ENCODE results near the gene GMEB2. TPM values are rescaled to one million over a fixed set of nuclear protein-coding genes. Genes with fewer than 3 reads are reported as not detected.

Gene GMEB2
- total RNA-seq, 1 donor from 2014 or later = 8.0 TPM

DNA sequence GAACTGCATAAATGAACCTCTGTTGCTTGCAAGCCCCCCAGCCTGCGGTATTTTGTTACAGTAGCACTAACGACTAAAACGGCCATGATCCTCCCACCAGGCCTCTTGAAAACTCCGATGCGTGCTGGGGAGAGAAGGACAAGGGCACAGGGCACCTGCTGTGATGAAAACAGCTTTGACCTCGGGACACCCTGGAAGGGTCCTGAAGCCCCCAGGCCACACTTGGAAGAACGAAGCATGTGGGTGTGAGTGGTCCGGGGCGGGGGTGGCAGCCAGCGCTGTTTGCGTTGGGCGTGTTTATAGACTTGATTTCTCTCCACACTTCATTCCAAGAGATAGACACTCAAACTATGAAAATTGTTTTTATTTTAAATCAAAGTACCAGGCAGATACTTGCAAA, 39.6 kb downstream of the GMEB2 start:
- Histone ChIP-seq H3K27ac (no peak overlapping the region), H3K36me3 (no peaks in the 10 kb centered on the region), H2AFZ (replicated peaks) (no peak overlapping the region), H3K4me3 (no peak overlapping the region), H3K4me2 (no peak overlapping the region), H3K9me3 (ENCODE audit: low read depth) (no peaks in the 10 kb centered on the region), H3F3A (ENCODE audit: low read depth) (no peaks in the 10 kb centered on the region), H3K79me2 (ENCODE audit: low read depth) (no peaks in the 10 kb centered on the region), H3K27me3 (no peaks in the 10 kb centered on the region), H3K4me1 (no peaks in the 10 kb centered on the region), H4K20me1 (ENCODE audit: low read depth) (no peaks in the 10 kb centered on the region), H3K9ac (no peak overlapping the region)
- Mint-ChIP-seq H3K27ac (peak overlapping the region; percentile 46), H3K9me3 (no peaks in the 10 kb centered on the region), H3K27me3 (ENCODE audit: insufficient read depth, low read depth) (peaks cover 3% of the 10 kb centered on the region), H3K4me1 (peaks cover 16% of the 10 kb centered on the region), H3K36me3 (peaks cover 9% of the 10 kb centered on the region), H3K4me3 (no peak overlapping the region)
- TF ChIP-seq, protein P1, sequence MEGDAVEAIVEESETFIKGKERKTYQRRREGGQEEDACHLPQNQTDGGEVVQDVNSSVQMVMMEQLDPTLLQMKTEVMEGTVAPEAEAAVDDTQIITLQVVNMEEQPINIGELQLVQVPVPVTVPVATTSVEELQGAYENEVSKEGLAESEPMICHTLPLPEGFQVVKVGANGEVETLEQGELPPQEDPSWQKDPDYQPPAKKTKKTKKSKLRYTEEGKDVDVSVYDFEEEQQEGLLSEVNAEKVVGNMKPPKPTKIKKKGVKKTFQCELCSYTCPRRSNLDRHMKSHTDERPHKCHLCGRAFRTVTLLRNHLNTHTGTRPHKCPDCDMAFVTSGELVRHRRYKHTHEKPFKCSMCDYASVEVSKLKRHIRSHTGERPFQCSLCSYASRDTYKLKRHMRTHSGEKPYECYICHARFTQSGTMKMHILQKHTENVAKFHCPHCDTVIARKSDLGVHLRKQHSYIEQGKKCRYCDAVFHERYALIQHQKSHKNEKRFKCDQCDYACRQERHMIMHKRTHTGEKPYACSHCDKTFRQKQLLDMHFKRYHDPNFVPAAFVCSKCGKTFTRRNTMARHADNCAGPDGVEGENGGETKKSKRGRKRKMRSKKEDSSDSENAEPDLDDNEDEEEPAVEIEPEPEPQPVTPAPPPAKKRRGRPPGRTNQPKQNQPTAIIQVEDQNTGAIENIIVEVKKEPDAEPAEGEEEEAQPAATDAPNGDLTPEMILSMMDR (IDR thresholded peaks at IDR 0.05) = no peak
- TF ChIP-seq EZH2 (IDR thresholded peaks at IDR 0.05) (no peak), EZH2phosphoT487 (IDR thresholded peaks at IDR 0.05) (no peak)
- DNase-seq (ENCODE audit: low spot score) = no peak

DNA sequence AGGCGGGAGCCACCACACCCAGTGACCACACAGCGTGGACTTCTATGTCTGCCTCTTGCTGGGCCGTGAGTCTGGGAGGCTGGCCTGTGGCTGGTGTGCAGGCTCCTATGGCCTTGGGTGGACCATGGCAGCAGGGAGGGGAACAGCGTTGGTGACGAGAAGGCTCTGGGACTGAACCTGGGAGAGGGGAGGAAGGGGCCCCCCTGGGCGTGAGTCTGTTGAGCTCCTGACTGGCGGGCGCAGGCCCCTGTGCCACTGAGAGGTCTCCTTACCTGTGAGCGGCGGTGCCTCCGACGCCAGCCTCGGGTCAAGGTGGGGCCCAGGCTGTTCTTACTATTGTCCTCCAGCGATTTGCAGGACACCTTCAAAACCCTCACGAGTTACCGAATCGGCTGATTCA, 40.1 kb downstream of the GMEB2 start:
- peaks cover 3% of the 10 kb centered on the region for H3K27me3 Mint-ChIP-seq (ENCODE audit: insufficient read depth, low read depth)
- Histone ChIP-seq H3K9me3 (ENCODE audit: low read depth) (no peaks in the 10 kb centered on the region), H4K20me1 (ENCODE audit: low read depth) (no peaks in the 10 kb centered on the region), H3K36me3 (no peaks in the 10 kb centered on the region), H3K4me2 (no peak overlapping the region), H2AFZ (replicated peaks) (no peak overlapping the region), H3K27me3 (no peaks in the 10 kb centered on the region), H3F3A (ENCODE audit: low read depth) (no peaks in the 10 kb centered on the region), H3K9ac (no peak overlapping the region), H3K4me1 (no peaks in the 10 kb centered on the region), H3K4me3 (no peak overlapping the region), H3K79me2 (ENCODE audit: low read depth) (no peaks in the 10 kb centered on the region), H3K27ac (no peak overlapping the region)
- H3K27ac Mint-ChIP-seq = no peak overlapping the region
- H3K4me3 Mint-ChIP-seq = peak overlapping the region; percentile 55
- peaks cover 16% of the 10 kb centered on the region for H3K4me1 Mint-ChIP-seq
- H3K36me3 Mint-ChIP-seq = peaks cover 7% of the 10 kb centered on the region
- H3K9me3 Mint-ChIP-seq = no peaks in the 10 kb centered on the region
- no peak for DNase-seq (ENCODE audit: low spot score)
- TF ChIP-seq EZH2phosphoT487 (IDR thresholded peaks at IDR 0.05) = no peak
- TF ChIP-seq, protein P1 (IDR thresholded peaks at IDR 0.05) = no peak
- no peak for TF ChIP-seq EZH2 (IDR thresholded peaks at IDR 0.05)

DNA sequence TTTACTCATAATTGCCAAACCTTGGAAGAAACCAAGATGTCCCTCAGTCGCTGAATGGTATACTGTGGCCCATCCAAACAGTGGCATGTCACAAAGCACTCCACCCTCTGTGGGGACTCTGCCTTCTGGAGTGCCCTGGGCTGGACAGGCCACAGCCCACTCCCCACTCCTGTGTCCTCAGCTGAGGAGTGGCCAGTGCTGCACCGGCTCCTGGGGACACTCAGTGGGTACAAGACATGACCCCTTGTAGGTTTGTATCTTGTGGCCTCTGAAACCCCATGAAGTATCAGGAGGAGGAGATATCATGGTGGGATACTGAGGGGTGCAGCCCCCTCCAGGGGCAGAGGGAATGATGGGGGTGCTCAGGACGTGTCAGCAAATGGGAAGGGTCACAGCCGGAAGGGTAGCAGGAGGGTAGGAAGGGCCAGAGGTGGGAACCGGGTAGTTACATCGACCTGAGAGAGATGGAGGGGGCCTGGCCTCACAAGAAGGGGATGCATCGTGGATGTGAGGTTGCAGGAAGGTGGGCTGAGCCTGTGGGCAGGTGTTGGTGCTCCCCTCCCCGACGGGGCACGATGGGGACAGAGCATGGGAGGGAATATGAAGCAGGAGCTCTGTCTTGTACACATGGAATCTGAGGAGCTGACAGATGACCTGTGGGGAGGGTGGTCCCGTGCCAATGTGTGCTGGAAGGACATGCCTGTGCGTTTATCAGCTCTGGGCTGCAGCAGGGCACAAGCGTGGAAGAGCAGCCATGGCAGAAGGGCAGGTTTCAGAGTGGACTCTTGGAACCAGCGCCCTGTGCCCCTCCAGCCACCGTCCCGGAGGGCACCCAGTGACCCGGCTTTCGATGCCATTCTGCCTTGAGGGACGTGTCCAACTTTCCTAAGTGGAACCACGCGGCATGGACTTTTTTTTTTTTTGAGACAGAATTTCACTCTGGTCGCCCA, 41.0 kb downstream of the GMEB2 start:
- H3K27me3 Mint-ChIP-seq (ENCODE audit: insufficient read depth, low read depth) = peaks cover 3% of the 10 kb centered on the region
- DNase-seq (ENCODE audit: low spot score) = no peak

More for the DNA sequence above, 41.0 kb downstream of the GMEB2 start:
- Histone ChIP-seq H3K9me3 (ENCODE audit: low read depth) (no peaks in the 10 kb centered on the region), H3F3A (ENCODE audit: low read depth) (no peaks in the 10 kb centered on the region), H3K27ac (no peak overlapping the region), H3K4me3 (no peak overlapping the region), H3K9ac (no peak overlapping the region), H3K36me3 (no peaks in the 10 kb centered on the region), H4K20me1 (ENCODE audit: low read depth) (no peaks in the 10 kb centered on the region), H2AFZ (replicated peaks) (no peak overlapping the region), H3K4me1 (no peaks in the 10 kb centered on the region), H3K4me2 (no peak overlapping the region), H3K27me3 (no peaks in the 10 kb centered on the region), H3K79me2 (ENCODE audit: low read depth) (no peaks in the 10 kb centered on the region)
- no peak overlapping the region for H3K4me3 Mint-ChIP-seq
- peaks cover 16% of the 10 kb centered on the region for H3K4me1 Mint-ChIP-seq
- no peak overlapping the region for H3K27ac Mint-ChIP-seq
- H3K9me3 Mint-ChIP-seq = no peaks in the 10 kb centered on the region
- no peak for TF ChIP-seq EZH2 (IDR thresholded peaks at IDR 0.05)
- no peak for TF ChIP-seq EZH2phosphoT487 (IDR thresholded peaks at IDR 0.05)
- TF ChIP-seq, protein P1 (IDR thresholded peaks at IDR 0.05) = no peak
- H3K36me3 Mint-ChIP-seq = peaks cover 4% of the 10 kb centered on the region
